H1 (cell line): ENCODE results near the gene HEPHL1. TPM values are rescaled to one million over a fixed set of nuclear protein-coding genes. Genes with fewer than 3 reads are reported as not detected.
A peak's percentile ranks its signal among the peaks of the same experiment; 100 is the strongest.

Source experiments
- CTCF ChIA-PET: fragments of 300-600 bp; sonication (Branson Sonifier 250); formaldehyde crosslinking; loops from one replicate; lab custom pipeline; 2021; ENCODE audit not compliant: partially characterized antibody; lab: Charles Lee
- POLR2A ChIA-PET: fragments of 300-600 bp; sonication (Branson Sonifier 250); formaldehyde crosslinking; loops from one replicate; lab custom pipeline; 2021; ENCODE audit warnings: inconsistent platforms; ENCODE audit not compliant: partially characterized antibody; lab: Charles Lee
- DNase-seq, 2 experiments: peaks; one replicate each; pipeline versions ENCODE4 v3.0.0 to v3.0.0-alpha.2; 2010 to 2022; ENCODE audit warnings: low spot score in 2 of 2, low read depth in 1 of 2, mixed read lengths in 1 of 2
- FAIRE-seq: peaks from 2 replicates; lab custom pipeline; 2011; peaks lifted over from hg19 to GRCh38; lab: Jason Lieb, UNC
- H2AFZ ChIP-seq: 2 replicates; pipeline ENCODE4 v1.8.1; 2012; ENCODE audit warnings: low read length, inconsistent platforms
- H2AK5ac ChIP-seq: 2 replicates; pipeline ENCODE4 v1.6.1; 2013; ENCODE audit warnings: low read depth, low read length
- H2BK120ac ChIP-seq: replicated peaks from 2 replicates; pipeline ENCODE3; 2013; ENCODE audit warnings: low read depth, low read length, inconsistent platforms
- H2BK12ac ChIP-seq: 2 replicates; pipeline ENCODE4 v1.6.1; 2013; ENCODE audit warnings: low read depth, low read length
- H2BK15ac ChIP-seq: 2 replicates; pipeline ENCODE4 v1.6.1; 2013; ENCODE audit warnings: low read length
- H2BK20ac ChIP-seq: 2 replicates; pipeline ENCODE4 v1.6.1; 2013; ENCODE audit warnings: low read length
- H2BK5ac ChIP-seq: 2 replicates; pipeline ENCODE4 v1.6.1; 2013; ENCODE audit warnings: low read depth, low read length
- H3K14ac ChIP-seq: 2 replicates; pipeline ENCODE4 v1.6.1; 2013; ENCODE audit warnings: inconsistent platforms; ENCODE audit not compliant: insufficient read length
- H3K18ac ChIP-seq: 2 replicates; pipeline ENCODE4 v1.6.1; 2013; ENCODE audit warnings: low read length; ENCODE audit errors: extremely low read depth
- H3K23ac ChIP-seq: 2 replicates; pipeline ENCODE4 v1.6.1; 2013; ENCODE audit warnings: inconsistent platforms; ENCODE audit not compliant: insufficient read length
- H3K23me2 ChIP-seq: 2 replicates; pipeline ENCODE4 v1.6.1; 2013; ENCODE audit warnings: low read depth, low read length
- H3K27ac ChIP-seq: 2 replicates; pipeline ENCODE4 v1.6.1; 2011; ENCODE audit warnings: low read depth, low read length, inconsistent platforms
- H3K27me3 ChIP-seq, 4 experiments: replicated peaks in 1 of 4; 1 replicate in 1 of 4; 2 replicates in 3 of 4; pipeline versions ENCODE4 v1.6.1 to v1.8.1; 2011 to 2013; ENCODE audit warnings: low read length in 3 of 4, mild to moderate bottlenecking in 3 of 4, inconsistent platforms in 2 of 4, mixed read lengths in 2 of 4, moderate library complexity in 1 of 4; ENCODE audit not compliant: control insufficient read depth in 3 of 4, insufficient read depth in 3 of 4; ENCODE audit errors: extremely low read depth in 1 of 4
- H3K36me3 ChIP-seq, 4 experiments: 2 replicates each; pipeline versions ENCODE4 v1.6.1 to v1.8.1; 2011 to 2013; ENCODE audit warnings: mild to moderate bottlenecking in 4 of 4, low read length in 3 of 4, moderate library complexity in 2 of 4, control low read depth in 1 of 4, inconsistent platforms in 1 of 4; ENCODE audit not compliant: insufficient read depth in 4 of 4, control insufficient read depth in 2 of 4
- H3K4ac ChIP-seq: replicated peaks from 2 replicates; pipeline ENCODE3; 2013; ENCODE audit warnings: low read length, low read depth, mixed read lengths, inconsistent platforms; ENCODE audit not compliant: insufficient read length
- H3K4me1 ChIP-seq, 4 experiments: replicated peaks in 1 of 4; 1 replicate in 1 of 4; 2 replicates in 3 of 4; pipeline versions ENCODE4 v1.6.1 to v1.8.1; 2011 to 2013; ENCODE audit warnings: low read length in 3 of 4, inconsistent platforms in 2 of 4, mixed read lengths in 1 of 4; ENCODE audit not compliant: insufficient read depth in 4 of 4, control insufficient read depth in 3 of 4
- H3K4me2 ChIP-seq, 2 experiments: 2 replicates each; pipeline versions ENCODE4 v1.6.1 to v1.8.1; 2011 to 2013; ENCODE audit warnings: low read depth in 2 of 2, low read length in 2 of 2, control low read depth in 1 of 2, inconsistent platforms in 1 of 2, mild to moderate bottlenecking in 1 of 2; ENCODE audit not compliant: insufficient read depth in 1 of 2
- H3K4me3 ChIP-seq, 4 experiments: fragments of 200-600, 300-600 bp in 1 of 4; sonication (generic), shearing (Covaris generic), sonication (Bioruptor Twin) in 1 of 4; 2 replicates each; pipeline versions ENCODE4 v1.5.1 to v1.8.1; 2011 to 2016; ENCODE audit warnings: low read length in 4 of 4, low read depth in 3 of 4, control low read depth in 2 of 4, inconsistent platforms in 2 of 4, mild to moderate bottlenecking in 2 of 4, mixed read lengths in 1 of 4, moderate library complexity in 1 of 4; ENCODE audit not compliant: insufficient read depth in 2 of 4; ENCODE audit errors: extremely low read depth in 1 of 4
- H3K56ac ChIP-seq: replicated peaks from 2 replicates; pipeline ENCODE3; 2013; ENCODE audit warnings: low read depth, mild to moderate bottlenecking, mixed read lengths, low read length, inconsistent platforms; ENCODE audit not compliant: insufficient read length
- H3K79me1 ChIP-seq: 2 replicates; pipeline ENCODE4 v1.6.1; 2013; ENCODE audit warnings: low read depth, low read length, control low read depth
- H3K79me2 ChIP-seq, 2 experiments: 2 replicates each; pipeline versions ENCODE4 v1.6.1 to v1.8.1; 2012 to 2013; ENCODE audit warnings: low read length in 2 of 2, mild to moderate bottlenecking in 2 of 2, inconsistent platforms in 1 of 2; ENCODE audit not compliant: insufficient read depth in 2 of 2, control insufficient read depth in 1 of 2
- H3K9ac ChIP-seq, 4 experiments: replicated peaks in 1 of 4; 1 replicate in 1 of 4; 2 replicates in 3 of 4; pipeline versions ENCODE4 v1.6.1 to v1.8.1; 2011 to 2013; ENCODE audit warnings: low read depth in 3 of 4, low read length in 3 of 4, control low read depth in 2 of 4, mild to moderate bottlenecking in 2 of 4, moderate library complexity in 2 of 4, inconsistent platforms in 1 of 4; ENCODE audit errors: extremely low read depth in 1 of 4
- H3K9me3 ChIP-seq, 2 experiments: 2 replicates each; pipeline versions ENCODE4 v1.6.1 to v1.8.1; 2012 to 2013; ENCODE audit warnings: mild to moderate bottlenecking in 2 of 2, moderate library complexity in 2 of 2, control low read depth in 1 of 2, inconsistent platforms in 1 of 2, low read depth in 1 of 2, low read length in 1 of 2, mixed read lengths in 1 of 2; ENCODE audit not compliant: insufficient read depth in 2 of 2
- H4K20me1 ChIP-seq, 2 experiments: replicated peaks in 1 of 2; 2 replicates each; pipeline versions ENCODE3 to v1.8.1; 2011 to 2013; ENCODE audit warnings: inconsistent platforms in 2 of 2, low read length in 2 of 2, mild to moderate bottlenecking in 1 of 2; ENCODE audit not compliant: insufficient read depth in 2 of 2, control insufficient read depth in 1 of 2
- H4K5ac ChIP-seq: 2 replicates; pipeline ENCODE4 v1.6.1; 2013; ENCODE audit warnings: low read length, low read depth, mixed read lengths, inconsistent platforms; ENCODE audit not compliant: insufficient read length
- H4K8ac ChIP-seq: 2 replicates; pipeline ENCODE4 v1.8.0; 2013; ENCODE audit warnings: mild to moderate bottlenecking, moderate library complexity, low read length, inconsistent platforms; ENCODE audit not compliant: insufficient read depth; ENCODE audit errors: extremely low read depth
- H4K91ac ChIP-seq: replicated peaks from 2 replicates; pipeline ENCODE3; 2013; ENCODE audit warnings: low read length, mixed read lengths, inconsistent platforms; ENCODE audit not compliant: insufficient read length
- CHD1 ChIP-seq: IDR thresholded peaks from 2 replicates; pipeline ENCODE4 v1.6.1; 2012; ENCODE audit warnings: low read depth, low read length, improper control_type of control experiment
- EGR1 ChIP-seq: IDR thresholded peaks from 2 replicates; pipeline ENCODE4 v1.6.1; 2011; ENCODE audit warnings: low read depth, low read length, borderline replicate concordance
- EZH2 ChIP-seq: fragments of 200-600 bp; sonication (generic); IDR thresholded peaks from 2 replicates; pipeline ENCODE4 v1.7.1; 2012; ENCODE audit warnings: low read depth, mild to moderate bottlenecking, moderate library complexity, low read length, inconsistent platforms; ENCODE audit not compliant: severe bottlenecking
- HDAC2 ChIP-seq, 2 experiments: fragments of 300-600 bp in 1 of 2; sonication (generic) in 1 of 2; IDR thresholded peaks; 2 replicates each; pipeline ENCODE4 v1.6.1; 2011 to 2012; ENCODE audit warnings: low read depth in 2 of 2, low read length in 2 of 2, mild to moderate bottlenecking in 2 of 2, moderate library complexity in 2 of 2, borderline replicate concordance in 1 of 2, inconsistent platforms in 1 of 2
- NRF1 ChIP-seq: IDR thresholded peaks from 2 replicates; pipeline ENCODE4 v1.6.1; 2011; ENCODE audit warnings: mild to moderate bottlenecking, low read depth, low read length, improper control_type of control experiment
- PHF8 ChIP-seq: fragments of 200-600 bp; sonication (generic); conservative IDR thresholded peaks from 2 replicates; pipeline ENCODE4 v1.7.1; 2012; ENCODE audit warnings: low read depth, mild to moderate bottlenecking, inconsistent platforms, low read length, moderate library complexity
- POLR2A ChIP-seq, 2 experiments: IDR thresholded peaks; 1 replicate in 1 of 2; 2 replicates in 1 of 2; pipeline ENCODE4 v1.6.1; 2011; ENCODE audit warnings: low read depth in 2 of 2, low read length in 2 of 2, mild to moderate bottlenecking in 2 of 2; ENCODE audit errors: control extremely low read depth in 1 of 2
- RBBP5 ChIP-seq: IDR thresholded peaks from 2 replicates; pipeline ENCODE4 v1.7.1; 2012; ENCODE audit warnings: low read depth, mild to moderate bottlenecking, inconsistent platforms, low read length, moderate library complexity, borderline replicate concordance
- WGBS, 2 experiments: shearing (Covaris generic) in 1 of 2; methylation state at CpG; one replicate each; pipeline versions ENCODE4 v1.1.6 to v1.1.7; 2013 to 2015; ENCODE audit warnings: low lambda C conversion rate in 2 of 2, mixed read lengths in 2 of 2, inconsistent platforms in 1 of 2, low coverage in 1 of 2, missing lambda C conversion rate in 1 of 2; ENCODE audit not compliant: insufficient replicate concordance in 2 of 2, insufficient coverage in 1 of 2, insufficient read length in 1 of 2; ENCODE audit errors: extremely low coverage in 1 of 2, missing lambda C conversion rate in 1 of 2; 5-methylcytosine and 5-hydroxymethylcytosine counted together
- polyA plus RNA-seq, 7 experiments: library from polyadenylated mRNA; depleted of rRNA in 3 of 7; stranded (reverse) in 5 of 7; unstranded in 2 of 7; fragments of >200 nt in 5 of 7; fragments of 200-250 nt in 2 of 7; gene quantifications; 1 replicate in 5 of 7; 2 replicates in 1 of 7; 4 replicates in 1 of 7; pipeline versions ENCODE4 v1.2.1 to v1.2.3, GENCODE V29; 2011 to 2013; ENCODE audit warnings: missing spikeins in 2 of 7, mixed read lengths in 2 of 7
- total RNA-seq: library from RNA; stranded (reverse); fragmentation: NEBNext Ultra II Directional; extraction: Animal tissue kit (Norgen Biotek cat#: 25700); gene quantifications from 2 replicates; pipeline ENCODE4 v1.2.1, GENCODE V29; 2021

HEPHL1 gene
- total and polyA plus RNA-seq, 2 of the 8 experiments (the other 6 are each of a cell fraction or from before 2014, with no cell fraction given), result 0.09 to 0.11 TPM

GRCh38 chr11:94125407-94126115, 104.4 kb downstream of the HEPHL1 start:
- FAIRE-seq, result no peak
- Histone ChIP-seq H2BK5ac (no peak overlapping the region), H2BK20ac (no peak overlapping the region), H3K23me2 (peaks cover 17% of the 10 kb centered on the region), H3K56ac (no peak overlapping the region), H4K5ac (no peak overlapping the region), H2AFZ (no peak overlapping the region), H3K4ac (no peak overlapping the region), H3K79me2 (peaks cover 11 to 40% of the 10 kb centered on the region in 2 experiments), H4K91ac (no peak overlapping the region), H3K36me3 (0 out of 8 replicates have a peak, but pooled peaks cover 0 to 4% (median 0%) of the 10 kb centered on the region in 4 experiments), H3K9ac (no peak overlapping the region), H3K4me3 (no peak overlapping the region), H3K79me1 (peaks cover 3% of the 10 kb centered on the region; the same call in 1 of the 2 replicates), H4K8ac (0 out of 2 replicates have a peak overlapping the region, but pooled peaks have one; percentile 25), H2BK12ac (no peak overlapping the region), H3K4me2 (no peak overlapping the region), H3K27me3 (no peaks in the 10 kb centered on the region), H4K20me1 (peaks cover 0 to 9% of the 10 kb centered on the region in 2 experiments), H3K4me1 (peaks cover 3 to 22% (median 18%) of the 10 kb centered on the region in 4 experiments; a peak in 6 of 7 replicates), H3K27ac (no peak overlapping the region), H2BK120ac (no peak overlapping the region), H2BK15ac (no peak overlapping the region), H3K9me3 (peaks cover 0 to 3% of the 10 kb centered on the region in 2 experiments; a peak in 2 of 4 replicates), H3K23ac (no peak overlapping the region), H3K14ac (no peak overlapping the region), H3K18ac (no peak overlapping the region), H2AK5ac (no peak overlapping the region)
- ChIA-PET CTCF (interaction anchor here (1.9 kb wide), 1 partner anchor 58 kb away, joined by 6 read pairs; no protein-coding TSS in a partner anchor), POLR2A (interaction anchor here (0.9 to 1.3 kb wide), 3 partner anchors 19 to 203 kb away, joined by 3 read pairs; no protein-coding TSS in a partner anchor)
- TF ChIP-seq POLR2A (IDR thresholded peaks at IDR 0.05; ENCODE audit: control extremely low read depth in 1 of 2, low read depth in 2 of 2, low read length in 2 of 2) (no peak), PHF8 (no peak), NRF1 (no peak), RBBP5 (no peak), CHD1 (no peak), EGR1 (no peak), EZH2 (no peak), HDAC2 (IDR thresholded peaks at IDR 0.05; ENCODE audit: borderline replicate concordance in 1 of 2, low read depth in 2 of 2, low read length in 2 of 2) (no peak)
- 90% methylated on average over 8 of the region's 8 CpGs; no CpG with 5 or more reads in 1 of the 2 experiments for WGBS, 2 experiments
- no peak for DNase-seq
